ENCODE results near the gene LTB.

GRCh38 chr6:31630177-31630934 is 48.1 kb upstream of the LTB start:
- TF ChIP-seq, protein P1, sequence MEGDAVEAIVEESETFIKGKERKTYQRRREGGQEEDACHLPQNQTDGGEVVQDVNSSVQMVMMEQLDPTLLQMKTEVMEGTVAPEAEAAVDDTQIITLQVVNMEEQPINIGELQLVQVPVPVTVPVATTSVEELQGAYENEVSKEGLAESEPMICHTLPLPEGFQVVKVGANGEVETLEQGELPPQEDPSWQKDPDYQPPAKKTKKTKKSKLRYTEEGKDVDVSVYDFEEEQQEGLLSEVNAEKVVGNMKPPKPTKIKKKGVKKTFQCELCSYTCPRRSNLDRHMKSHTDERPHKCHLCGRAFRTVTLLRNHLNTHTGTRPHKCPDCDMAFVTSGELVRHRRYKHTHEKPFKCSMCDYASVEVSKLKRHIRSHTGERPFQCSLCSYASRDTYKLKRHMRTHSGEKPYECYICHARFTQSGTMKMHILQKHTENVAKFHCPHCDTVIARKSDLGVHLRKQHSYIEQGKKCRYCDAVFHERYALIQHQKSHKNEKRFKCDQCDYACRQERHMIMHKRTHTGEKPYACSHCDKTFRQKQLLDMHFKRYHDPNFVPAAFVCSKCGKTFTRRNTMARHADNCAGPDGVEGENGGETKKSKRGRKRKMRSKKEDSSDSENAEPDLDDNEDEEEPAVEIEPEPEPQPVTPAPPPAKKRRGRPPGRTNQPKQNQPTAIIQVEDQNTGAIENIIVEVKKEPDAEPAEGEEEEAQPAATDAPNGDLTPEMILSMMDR (IDR thresholded peaks at IDR 0.05) = no peak
- TF ChIP-seq POLR2A (IDR thresholded peaks at IDR 0.05; ENCODE audit: low read depth) (no peak), POLR2AphosphoS5 (IDR thresholded peaks at IDR 0.05) (no peak)

All from esophagus muscularis mucosa (tissue), 3 donors.